ENCODE measurements around the gene TRIM61. TPM values are rescaled to one million over a fixed set of nuclear protein-coding genes. Genes with fewer than 3 reads are reported as not detected.
"Not testable (repeated sequence)": the region's sequence is repeated elsewhere in the genome, so short reads cannot be mapped to it uniquely, and the experiment has no call there.

TRIM61 gene
- total RNA-seq, 2 experiments from 2014 or later: 1.1 to 1.2 TPM

- Mint-ChIP-seq H3K9me3 (no peaks in the 10 kb centered on the region), H3K27me3 (peaks cover 9% of the 10 kb centered on the region), H3K4me1 (ENCODE audit: low read depth) (no peaks in the 10 kb centered on the region), H3K27ac (no peak overlapping the region), H3K4me3 (no peak overlapping the region), H3K36me3 (ENCODE audit: low read depth) (no peaks in the 10 kb centered on the region)
- ATAC-seq (no peak), DNase-seq (no peak)
- POLR2A ChIA-PET: no interaction called here
- CTCF ChIA-PET: interaction anchor here (1.7 kb wide), 1 partner anchor 9 kb away, joined by 4 read pairs; no protein-coding TSS in a partner anchor
- intact Hi-C loops (cut with micrococcal nuclease): no loop called here
- TF ChIP-seq CTCF (IDR thresholded peaks at IDR 0.05): no peak
Measured at GRCh38 chr4:164946810-164947209, 30.6 kb downstream of the TRIM61 start.

- POLR2A ChIA-PET: no interaction called here
- H3K27me3 Mint-ChIP-seq: peaks cover 9% of the 10 kb centered on the region
- no peak for ATAC-seq
Measured at GRCh38 chr4:164945146-164945545, 32.3 kb downstream of the TRIM61 start.

GRCh38 chr4:164943192-164943591, 34.3 kb downstream of the TRIM61 start:
- CTCF ChIA-PET: no interaction called here
- peaks cover 13% of the 10 kb centered on the region for H3K27me3 Mint-ChIP-seq
- DNase-seq (no peak), ATAC-seq (no peak)
- no peaks in the 10 kb centered on the region for H3K4me1 Mint-ChIP-seq (ENCODE audit: low read depth)
- TF ChIP-seq CTCF (IDR thresholded peaks at IDR 0.05): no peak
- no peaks in the 10 kb centered on the region for H3K36me3 Mint-ChIP-seq (ENCODE audit: low read depth)
- no peaks in the 10 kb centered on the region for H3K9me3 Mint-ChIP-seq
- POLR2A ChIA-PET: no interaction called here
- H3K27ac Mint-ChIP-seq: no peak overlapping the region
- no peak overlapping the region for H3K4me3 Mint-ChIP-seq
- intact Hi-C loops (cut with micrococcal nuclease): no loop called here

More at GRCh38 chr4:164945146-164945545, 32.3 kb downstream of the TRIM61 start:
- no peak for DNase-seq
- CTCF ChIA-PET: no interaction called here
- Mint-ChIP-seq H3K4me1 (ENCODE audit: low read depth) (no peaks in the 10 kb centered on the region), H3K36me3 (ENCODE audit: low read depth) (no peaks in the 10 kb centered on the region), H3K9me3 (no peaks in the 10 kb centered on the region), H3K4me3 (no peak overlapping the region), H3K27ac (no peak overlapping the region)
- intact Hi-C loops (cut with micrococcal nuclease): no loop called here
- TF ChIP-seq CTCF (IDR thresholded peaks at IDR 0.05): no peak

- intact Hi-C loops (cut with micrococcal nuclease): no loop called here
- no peaks in the 10 kb centered on the region for H3K4me1 Mint-ChIP-seq (ENCODE audit: low read depth)
- peaks cover 18% of the 10 kb centered on the region for H3K27me3 Mint-ChIP-seq
- ChIA-PET POLR2A (no interaction called here), CTCF (no interaction called here)
- no peak overlapping the region for H3K27ac Mint-ChIP-seq
- TF ChIP-seq CTCF (IDR thresholded peaks at IDR 0.05): no peak
- no peak overlapping the region for H3K4me3 Mint-ChIP-seq
- H3K36me3 Mint-ChIP-seq (ENCODE audit: low read depth): no peaks in the 10 kb centered on the region
- ATAC-seq: no peak
- H3K9me3 Mint-ChIP-seq: no peaks in the 10 kb centered on the region
- peak; percentile 7 for DNase-seq
Measured at GRCh38 chr4:164937576-164938270, 39.7 kb downstream of the TRIM61 start.

GRCh38 chr4:164935865-164936606, 41.4 kb downstream of the TRIM61 start:
- H3K27ac Mint-ChIP-seq; H3K4me1 Mint-ChIP-seq (ENCODE audit: low read depth); intact Hi-C loops (cut with micrococcal nuclease); H3K9me3 Mint-ChIP-seq; CTCF ChIA-PET; POLR2A ChIA-PET; DNase-seq; H3K4me3 Mint-ChIP-seq; ATAC-seq; H3K36me3 Mint-ChIP-seq (ENCODE audit: low read depth): not testable (repeated sequence)
- H3K27me3 Mint-ChIP-seq: peaks cover 17% of the 10 kb centered on the region

Data from activated CD8-positive, alpha-beta T cell treated with anti-CD3 and anti-CD28 coated beads for 36 hours (primary cell).